HG03045 (cell line): ENCODE data around the gene WWC1.
"Not testable (repeated sequence)": the region's sequence is repeated elsewhere in the genome, so short reads cannot be mapped to it uniquely, and the experiment has no call there.

Experiments
- ATAC-seq: cut with Tn5 transposase; IDR thresholded peaks from one replicate; pipeline ENCODE4 v1.9.1; 2021; ENCODE audit warnings: mild to moderate bottlenecking, moderate library complexity; ENCODE audit not compliant: unreplicated experiment

WWC1 gene

GRCh38 chr5:168328814-168329213, 37.4 kb downstream of the WWC1 start:
- ATAC-seq, result no peak

- no peak for ATAC-seq
Observed at GRCh38 chr5:168329302-168329701, 37.9 kb downstream of the WWC1 start.

- no peak for ATAC-seq
Observed at GRCh38 chr5:168332042-168332441, 40.6 kb downstream of the WWC1 start.

GRCh38 chr5:168334280-168334679, 42.8 kb downstream of the WWC1 start:
- no peak for ATAC-seq

GRCh38 chr5:168334695-168335094, 43.2 kb downstream of the WWC1 start:
- ATAC-seq, result no peak

GRCh38 chr5:168337361-168337760, 45.9 kb downstream of the WWC1 start:
- ATAC-seq, result no peak

GRCh38 chr5:168339109-168339771, 47.8 kb downstream of the WWC1 start:
- ATAC-seq, result no peak

GRCh38 chr5:168339772-168340140, 48.3 kb downstream of the WWC1 start:
- ATAC-seq, result not testable (repeated sequence)

- ATAC-seq, result no peak
Observed at GRCh38 chr5:168340487-168340886, 49.0 kb downstream of the WWC1 start.

- ATAC-seq, result no peak
Observed at GRCh38 chr5:168341178-168341577, 49.7 kb downstream of the WWC1 start.

GRCh38 chr5:168342151-168342825, 50.8 kb downstream of the WWC1 start:
- no peak for ATAC-seq

GRCh38 chr5:168342985-168343384, 51.5 kb downstream of the WWC1 start:
- no peak for ATAC-seq

- no peak for ATAC-seq
Observed at GRCh38 chr5:168346417-168346816, 55.0 kb downstream of the WWC1 start.

GRCh38 chr5:168347368-168348083, 56.1 kb downstream of the WWC1 start:
- ATAC-seq, result no peak

- ATAC-seq, result no peak
Observed at GRCh38 chr5:168348084-168348414, 56.6 kb downstream of the WWC1 start.

- no peak for ATAC-seq
Observed at GRCh38 chr5:168350315-168350714, 58.9 kb downstream of the WWC1 start.

GRCh38 chr5:168353216-168353957, 61.9 kb downstream of the WWC1 start:
- no peak for ATAC-seq

GRCh38 chr5:168354397-168354796, 63.0 kb downstream of the WWC1 start:
- no peak for ATAC-seq

GRCh38 chr5:168356171-168356570, 64.7 kb downstream of the WWC1 start:
- ATAC-seq, result no peak

GRCh38 chr5:168356592-168356991, 65.1 kb downstream of the WWC1 start:
- ATAC-seq, result no peak

- no peak for ATAC-seq
Observed at GRCh38 chr5:168357876-168358275, 66.4 kb downstream of the WWC1 start.
